SIG-M5 treated with dmso at 0.1 percent for 504 hours (cell line): ENCODE results near the gene CYP4F22.
"Not testable (repeated sequence)": the region's sequence is repeated elsewhere in the genome, so short reads cannot be mapped to it uniquely, and the experiment has no call there.

ENCODE experiments used
- DNase-seq: peaks from one replicate; lab custom pipeline; 2025; ENCODE audit not compliant: unreplicated experiment; lab: John Stamatoyannopoulos, UW

The CYP4F22 gene

GRCh38 chr19:15564534-15565168, 56.3 kb downstream of the CYP4F22 start:
- no peak for DNase-seq

- DNase-seq, result no peak
Observed at GRCh38 chr19:15570420-15570819, 62.1 kb downstream of the CYP4F22 start.

- no peak for DNase-seq
Observed at GRCh38 chr19:15575406-15575805, 67.1 kb downstream of the CYP4F22 start.

DNA sequence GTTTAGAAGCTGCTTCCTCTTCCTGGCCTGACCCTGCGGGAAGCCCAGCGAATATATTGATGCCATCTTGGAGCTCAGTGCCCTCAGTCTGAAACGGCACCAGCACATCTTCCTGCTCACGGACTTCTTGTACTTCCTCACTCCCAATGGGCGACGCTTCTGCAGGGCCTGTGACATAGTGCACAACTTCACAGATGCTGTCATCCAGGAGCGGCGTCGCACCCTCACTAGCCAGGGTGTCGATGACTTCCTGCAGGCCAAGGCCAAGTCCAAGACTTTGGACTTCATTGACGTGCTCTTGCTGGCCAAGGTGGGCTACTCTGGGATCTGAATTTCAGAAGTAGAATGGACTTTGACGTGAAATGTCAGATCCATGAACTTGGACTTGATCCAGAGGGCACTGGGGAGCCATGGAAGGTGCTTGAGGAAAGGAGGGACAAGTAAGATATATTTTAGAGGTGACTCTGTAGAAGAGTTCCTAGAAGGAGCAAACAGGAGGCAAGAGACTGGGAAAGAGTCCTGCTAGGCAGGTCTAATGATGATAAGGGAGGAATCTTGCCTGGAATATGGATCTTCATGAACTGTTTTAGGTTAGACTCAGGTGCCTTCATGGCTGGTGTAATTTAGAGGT, 68.3 kb downstream of the CYP4F22 start:
- DNase-seq, result no peak

DNA sequence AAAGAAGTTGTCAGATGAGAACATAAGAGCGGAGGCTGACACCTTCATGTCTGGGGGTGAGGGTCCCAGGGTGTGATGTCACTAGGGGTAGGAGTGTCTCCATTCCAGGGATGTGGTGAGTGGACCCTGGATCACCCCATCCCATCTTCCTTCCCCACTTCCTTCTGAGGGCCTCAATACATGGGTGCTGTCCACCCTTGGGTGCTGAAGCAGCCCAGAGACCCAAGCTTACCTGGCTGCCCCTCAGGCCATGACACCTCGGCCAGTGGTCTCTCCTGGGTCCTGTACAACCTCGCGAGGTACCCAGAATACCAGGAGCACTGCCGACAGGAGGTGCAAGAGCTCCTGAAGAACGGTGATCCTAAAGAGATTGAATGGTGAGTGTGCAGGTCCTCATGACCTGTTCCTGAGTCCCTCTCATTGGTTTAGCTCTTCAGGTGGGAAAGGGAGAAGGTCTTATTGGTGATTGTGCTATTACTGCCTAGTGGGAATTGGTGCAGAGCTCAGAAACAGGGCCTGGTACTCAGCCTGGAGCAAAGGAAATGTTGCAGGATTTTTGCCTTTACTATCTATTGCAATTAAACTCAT, 69.0 kb downstream of the CYP4F22 start:
- DNase-seq, result no peak

- no peak for DNase-seq
Observed at GRCh38 chr19:15583346-15583745, 75.0 kb downstream of the CYP4F22 start.

DNA sequence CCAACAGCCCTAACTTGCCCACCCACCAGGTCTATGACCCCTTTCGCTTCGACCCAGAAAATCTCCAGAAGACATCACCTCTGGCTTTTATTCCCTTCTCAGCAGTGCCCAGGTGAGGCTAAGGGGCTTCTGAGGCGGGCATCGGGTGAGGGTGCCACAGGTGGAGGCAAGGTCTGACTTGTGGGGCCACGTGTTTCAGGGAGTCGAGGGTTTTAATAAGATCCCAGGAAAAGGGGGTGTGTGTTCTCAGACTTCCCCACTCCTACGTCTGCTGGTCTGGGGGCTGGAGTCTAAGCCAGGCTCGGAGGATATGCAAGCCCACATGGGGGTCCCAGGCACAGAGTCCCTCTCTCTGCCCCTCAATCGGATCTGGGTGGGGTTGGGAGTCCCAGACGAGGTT, 75.8 kb downstream of the CYP4F22 start:
- DNase-seq, result no peak

DNA sequence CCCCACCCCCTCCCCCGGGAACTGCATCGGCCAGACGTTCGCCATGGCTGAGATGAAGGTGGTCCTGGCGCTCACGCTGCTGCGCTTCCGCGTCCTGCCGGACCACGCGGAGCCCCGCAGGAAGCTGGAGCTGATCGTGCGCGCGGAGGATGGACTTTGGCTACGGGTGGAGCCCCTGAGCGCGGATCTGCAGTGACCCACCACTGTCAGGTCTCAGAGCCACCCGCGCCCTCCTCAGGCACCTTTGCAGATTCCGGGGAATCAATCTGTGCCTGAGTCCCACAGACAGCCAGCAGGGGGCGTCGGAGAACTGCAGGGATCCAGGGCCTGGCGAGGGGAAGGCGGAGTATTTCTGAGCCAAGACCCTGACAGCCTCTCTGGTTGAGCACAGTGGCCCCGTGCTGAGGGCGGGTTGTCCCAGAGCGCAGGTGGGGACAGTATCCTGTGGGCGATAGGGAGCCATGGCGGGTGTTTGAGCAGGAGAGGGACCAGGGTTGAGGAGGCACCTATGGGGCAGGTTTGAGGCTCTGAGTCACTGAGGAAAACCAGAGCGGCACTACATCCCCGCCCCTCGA, 76.3 kb downstream of the CYP4F22 start:
- peak; percentile 55 for DNase-seq

GRCh38 chr19:15587663-15588062, 79.3 kb downstream of the CYP4F22 start:
- DNase-seq, result peak; percentile 76

DNA sequence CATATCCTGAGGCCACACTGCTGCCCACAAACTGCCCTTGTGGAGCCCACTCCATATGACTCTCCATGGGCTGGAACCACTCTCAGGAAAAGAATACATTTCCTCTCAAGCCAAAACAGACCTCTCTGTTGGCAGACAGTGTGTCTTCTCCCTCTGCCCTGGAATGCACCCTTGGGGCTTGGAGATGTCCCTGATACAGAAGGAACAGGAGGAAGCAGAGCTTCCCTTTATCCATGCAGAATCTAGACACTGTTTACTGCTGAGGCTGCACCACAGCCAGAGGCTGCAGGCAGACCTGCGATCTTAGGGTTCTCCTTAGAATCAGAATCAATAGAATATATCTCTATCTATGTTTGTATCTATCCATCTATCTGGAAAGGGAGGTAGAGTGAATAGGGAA, 79.9 kb downstream of the CYP4F22 start:
- no peak for DNase-seq

- DNase-seq, result no peak
Observed at GRCh38 chr19:15589760-15590451, 81.6 kb downstream of the CYP4F22 start.

DNA sequence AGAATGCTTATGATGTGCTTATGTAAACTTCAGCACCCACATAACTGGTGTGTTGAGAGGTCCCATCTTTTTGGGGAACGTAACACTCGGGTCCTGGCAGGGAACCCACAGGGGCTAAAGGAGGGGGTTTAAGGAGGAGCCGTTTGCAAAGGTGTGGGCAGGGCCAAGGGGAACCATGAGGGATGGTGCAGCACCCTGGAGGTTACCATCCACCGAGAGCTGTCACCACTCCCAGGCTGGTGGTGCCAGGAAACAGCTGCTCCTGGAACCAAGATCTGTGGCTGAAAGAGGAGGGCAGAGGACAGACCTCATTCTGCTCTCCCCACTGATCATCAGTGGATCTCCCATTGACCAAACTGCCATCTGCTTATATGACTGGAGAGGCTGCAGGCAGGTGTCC, 83.5 kb downstream of the CYP4F22 start:
- no peak for DNase-seq

DNA sequence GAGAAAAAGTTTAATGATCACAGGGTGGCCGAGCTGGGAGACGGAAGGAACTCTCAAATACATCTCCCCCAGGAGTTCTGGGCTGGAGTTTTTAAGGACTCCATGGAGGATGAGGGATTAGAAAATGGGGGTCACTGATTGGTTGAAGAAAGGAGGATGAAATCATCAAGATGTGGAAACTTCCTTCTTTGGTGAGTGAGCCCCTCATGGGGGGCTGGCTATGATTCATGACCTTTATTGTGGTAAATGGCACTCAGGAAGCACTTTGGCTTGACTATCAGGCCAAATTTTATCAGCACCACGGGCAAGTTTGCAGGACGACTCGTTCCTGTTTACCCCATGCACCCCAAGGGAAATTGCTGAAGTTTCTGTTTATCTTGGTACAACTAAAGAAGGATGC, 84.2 kb downstream of the CYP4F22 start:
- DNase-seq, result not testable (repeated sequence)

DNA sequence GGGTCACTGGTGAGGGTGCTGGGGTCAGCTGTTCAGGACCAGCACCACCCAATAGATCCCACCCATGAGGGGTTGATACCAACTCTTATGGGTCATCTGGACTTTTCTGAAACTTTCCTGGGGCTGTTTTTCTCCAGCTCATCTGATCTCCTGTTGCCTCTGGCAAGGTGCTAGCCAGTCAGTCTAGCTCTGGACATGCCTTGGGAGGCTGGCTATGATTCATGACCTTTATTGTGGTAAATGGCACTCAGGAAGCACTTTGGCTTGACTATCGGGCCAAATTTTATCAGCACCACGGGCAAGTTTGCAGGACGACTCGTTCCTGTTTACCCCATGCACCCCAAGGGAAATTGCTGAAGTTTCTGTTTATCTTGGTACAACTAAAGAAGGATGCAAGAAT, 85.4 kb downstream of the CYP4F22 start:
- DNase-seq, result not testable (repeated sequence)

GRCh38 chr19:15595069-15595468, 86.7 kb downstream of the CYP4F22 start:
- DNase-seq, result no peak
